Gastrocnemius medialis (tissue), 4 donors: Measurements from ENCODE around the gene EPS8L1.

ENCODE experiments used
- CTCF ChIP-seq, 5 experiments: fragments of 450-650 bp in 3 of 5; fragments of 200-600 bp in 2 of 5; sonication (generic) in 2 of 5; IDR thresholded peaks in 4 of 5; conservative IDR thresholded peaks in 1 of 5; 1 replicate in 4 of 5; 2 replicates in 1 of 5; pipeline ENCODE4 v1.5.1; 2016 to 2019; ENCODE audit warnings: antibody characterized with exemption in 5 of 5, mild to moderate bottlenecking in 3 of 5, moderate library complexity in 3 of 5
- POLR2A ChIP-seq, 2 donors: fragments of 450-650 bp; IDR thresholded peaks; one replicate each; pipeline ENCODE4 v1.6.1; 2017; ENCODE audit warnings: antibody characterized with exemption in 2 of 2, mild to moderate bottlenecking in 2 of 2, moderate library complexity in 2 of 2

DNA sequence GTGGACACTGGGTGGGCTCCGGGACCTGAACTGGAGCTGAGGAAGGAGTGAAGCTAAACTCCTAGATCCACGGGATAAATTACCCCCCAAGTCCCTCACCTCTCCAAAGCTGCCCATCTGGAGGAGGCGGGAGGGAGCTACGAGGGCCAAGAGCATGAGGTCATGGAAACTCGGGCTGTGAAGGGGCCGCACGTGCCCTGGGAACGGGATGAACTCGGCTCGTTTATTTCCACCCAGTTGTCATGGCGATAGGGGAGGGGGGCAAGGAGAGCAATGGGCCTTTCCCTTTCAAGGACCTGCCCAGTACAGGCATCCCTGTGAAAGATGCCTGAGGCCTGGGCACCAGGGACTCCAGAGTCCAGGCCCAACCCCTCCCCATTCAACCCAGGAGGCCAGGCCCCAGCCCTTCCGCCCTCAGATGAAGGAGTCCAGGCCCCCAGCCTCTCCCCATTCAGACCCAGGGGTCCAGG is 37.9 kb downstream of the EPS8L1 start:
- TF ChIP-seq CTCF (IDR thresholded peaks at IDR 0.05 in 4 of 5, conservative IDR thresholded peaks at IDR 0.05 in 1 of 5) (no peak), POLR2A (IDR thresholded peaks at IDR 0.05) (no peak)
